Activated B cell treated with CpG ODN at 0.5 μM for 24 hours (primary cell): ENCODE results near the gene SCLY. TPM values are rescaled to one million over a fixed set of nuclear protein-coding genes. Genes with fewer than 3 reads are reported as not detected.

ENCODE experiments used
- ATAC-seq: fragments of 200-7000 bp; cut with Tn5 transposase; one replicate; pipeline ENCODE4 v1.10.0; 2021; ENCODE audit warnings: low read depth, mild to moderate bottlenecking, moderate library complexity
- CTCF ChIA-PET: fragments of 350-600 bp; sonication (Branson Sonifier 250); formaldehyde crosslinking; loops from one replicate; lab custom pipeline; 2021; ENCODE audit warnings: antibody characterized with exemption; lab: Charles Lee
- POLR2A ChIA-PET: fragments of 350-600 bp; sonication (Branson Sonifier 250); formaldehyde crosslinking; loops from one replicate; lab custom pipeline; 2021; ENCODE audit warnings: antibody characterized with exemption; lab: Charles Lee
- DNase-seq: peaks from one replicate; pipeline ENCODE4 v3.0.0; 2022
- H3K27ac Mint-ChIP-seq: one replicate; pipeline ENCODE4 v1.8.0; 2020; ENCODE audit warnings: mixed read lengths
- H3K27me3 Mint-ChIP-seq: one replicate; pipeline ENCODE4 v1.8.0; 2021; ENCODE audit warnings: mixed read lengths
- H3K36me3 Mint-ChIP-seq: one replicate; pipeline ENCODE4 v1.8.0; 2021; ENCODE audit warnings: low read depth, mixed read lengths
- H3K4me1 Mint-ChIP-seq: one replicate; pipeline ENCODE4 v1.8.0; 2021; ENCODE audit warnings: mixed read lengths
- H3K4me3 Mint-ChIP-seq: one replicate; pipeline ENCODE4 v1.8.0; 2020; ENCODE audit warnings: mild to moderate bottlenecking, mixed read lengths
- H3K9me3 Mint-ChIP-seq: one replicate; pipeline ENCODE4 v1.8.0; 2020; ENCODE audit warnings: mixed read lengths
- CTCF ChIP-seq: fragments of 200-600 bp; IDR thresholded peaks from one replicate; pipeline ENCODE4 v1.8.0; 2022; ENCODE audit warnings: antibody characterized with exemption, mild to moderate bottlenecking
- intact Hi-C: fragments of 100-400 bp; cut with micrococcal nuclease; formaldehyde crosslinking; loops from one replicate; pipeline ENCODE4 v1.15.1; 2024
- total RNA-seq: library from RNA; stranded (reverse); gene quantifications from 2 replicates; pipeline ENCODE4 v1.2.3, GENCODE V29; 2022

The SCLY gene
- total RNA-seq, 1 donor from 2014 or later: 26.9 TPM

GRCh38 chr2:238024986-238025385, 35.8 kb upstream of the SCLY start:
- intact Hi-C loops: no loop called here
- Mint-ChIP-seq H3K27ac (no peak overlapping the region), H3K9me3 (no peaks in the 10 kb centered on the region), H3K4me1 (no peaks in the 10 kb centered on the region), H3K36me3 (peaks cover 52% of the 10 kb centered on the region), H3K27me3 (no peaks in the 10 kb centered on the region), H3K4me3 (no peak overlapping the region)
- ATAC-seq (no peak), DNase-seq (no peak)
- ChIA-PET POLR2A (no interaction called here), CTCF (no interaction called here)
- no peak for TF ChIP-seq CTCF

DNA sequence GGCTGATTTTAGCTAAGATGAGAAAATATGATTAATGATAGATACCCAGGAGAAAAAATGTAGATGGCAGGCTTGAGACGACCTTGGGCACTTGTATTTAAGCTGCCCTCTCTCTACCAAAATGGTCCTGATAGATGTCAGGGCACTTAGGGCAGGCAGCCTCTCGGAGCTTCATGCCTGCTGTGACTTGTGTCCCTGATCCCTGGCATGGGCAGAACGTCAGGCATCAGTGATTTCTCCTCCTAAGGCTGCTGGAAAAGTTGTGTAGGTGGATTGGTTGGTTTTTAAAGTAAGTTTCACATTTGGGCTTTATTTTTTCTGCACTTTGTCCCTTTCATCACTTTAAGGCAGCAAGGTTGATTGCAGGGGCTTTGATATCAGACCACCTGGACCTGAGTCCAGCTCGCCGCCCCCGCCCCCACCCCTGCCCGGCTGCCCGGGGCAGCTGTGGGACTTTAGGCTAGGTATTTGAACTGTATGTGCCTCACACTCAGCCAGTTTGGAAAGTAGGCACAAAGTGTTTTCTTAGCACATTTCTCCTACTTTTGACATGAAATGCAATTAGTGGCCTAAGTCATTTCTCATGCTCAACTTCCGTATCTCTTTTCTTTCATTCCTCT, 35.0 kb upstream of the SCLY start:
- TF ChIP-seq CTCF: no peak
- DNase-seq: no peak
- Mint-ChIP-seq H3K9me3 (no peaks in the 10 kb centered on the region), H3K4me1 (no peaks in the 10 kb centered on the region), H3K4me3 (no peak overlapping the region), H3K36me3 (peaks cover 55% of the 10 kb centered on the region), H3K27ac (no peak overlapping the region), H3K27me3 (no peaks in the 10 kb centered on the region)
- ChIA-PET CTCF (no interaction called here), POLR2A (no interaction called here)
- intact Hi-C loops: no loop called here
- ATAC-seq: no peak

DNA sequence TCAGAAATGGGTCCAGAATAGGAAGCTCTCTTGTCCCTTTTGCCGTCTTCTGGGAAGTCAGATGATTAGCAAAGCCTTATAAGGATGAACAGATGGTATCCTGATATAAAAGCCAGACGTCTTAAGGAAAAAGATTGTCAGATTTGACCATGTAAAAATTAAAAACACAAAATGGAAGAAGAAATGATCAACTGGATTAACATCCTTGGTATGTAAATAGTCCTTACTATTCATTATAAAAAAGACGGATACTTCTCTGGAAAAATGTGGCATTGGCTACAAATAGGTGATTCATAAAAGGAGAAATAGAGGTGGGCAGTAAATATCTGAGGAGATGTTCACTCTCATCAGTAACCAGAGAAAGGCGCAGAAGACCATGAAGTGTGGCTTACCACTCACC, 33.7 kb upstream of the SCLY start:
- CTCF ChIA-PET: interaction anchor here (1.3 kb wide), 1 partner anchor 8 kb away, joined by 3 read pairs; no protein-coding TSS in a partner anchor
- H3K36me3 Mint-ChIP-seq: peaks cover 57% of the 10 kb centered on the region

DNA sequence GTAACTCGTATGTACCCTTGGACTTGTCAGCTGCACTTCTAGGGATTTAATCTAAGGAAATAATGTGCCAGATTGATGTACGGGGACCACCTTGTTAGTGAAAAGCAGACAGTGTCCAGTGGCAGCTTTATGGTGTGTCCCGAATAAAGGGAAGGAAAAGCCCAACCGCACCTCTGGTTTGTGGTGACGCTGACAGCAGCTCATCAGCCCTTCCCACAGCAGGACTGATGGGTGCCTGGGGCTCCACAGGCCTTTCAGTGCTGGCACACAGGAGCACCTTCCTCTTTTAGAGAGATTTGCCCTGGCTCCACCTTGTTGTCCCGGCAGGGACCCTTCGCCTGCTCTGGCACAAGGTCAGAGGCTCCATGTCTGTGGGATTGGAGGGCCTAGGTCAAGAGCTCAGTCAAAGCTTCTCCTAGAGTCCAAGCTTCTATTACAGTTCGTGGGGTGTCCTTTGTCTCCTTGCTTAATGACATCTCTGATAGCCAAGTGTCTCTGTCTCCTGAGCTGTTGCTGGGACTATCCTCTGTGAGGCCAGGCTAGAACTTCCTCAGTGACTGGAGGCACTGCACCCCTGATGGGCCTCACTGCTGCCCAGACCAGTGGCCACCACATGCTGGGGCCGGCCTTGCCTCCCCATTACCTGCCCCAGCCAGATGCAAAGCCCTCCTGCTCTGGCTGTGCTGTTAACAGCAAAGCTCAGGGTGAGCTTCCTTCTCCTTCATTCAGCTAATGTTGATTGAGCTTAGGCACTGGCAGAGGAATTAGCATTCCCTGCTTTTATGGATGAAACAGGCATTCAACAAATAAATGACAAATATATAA, 33.0 kb upstream of the SCLY start:
- peaks cover 57% of the 10 kb centered on the region for H3K36me3 Mint-ChIP-seq
- H3K4me3 Mint-ChIP-seq: no peak overlapping the region
- H3K27me3 Mint-ChIP-seq: no peaks in the 10 kb centered on the region
- intact Hi-C loops: no loop called here
- POLR2A ChIA-PET: no interaction called here
- CTCF ChIA-PET: interaction anchor here (1.3 kb wide), 1 partner anchor 9 kb away, joined by 3 read pairs; no protein-coding TSS in a partner anchor
- no peaks in the 10 kb centered on the region for H3K4me1 Mint-ChIP-seq
- ATAC-seq (no peak), DNase-seq (no peak)
- TF ChIP-seq CTCF: no peak
- no peak overlapping the region for H3K27ac Mint-ChIP-seq
- H3K9me3 Mint-ChIP-seq: no peaks in the 10 kb centered on the region

More for the DNA sequence above, 33.7 kb upstream of the SCLY start:
- no peak for TF ChIP-seq CTCF
- ATAC-seq: no peak
- no peak for DNase-seq
- H3K27ac Mint-ChIP-seq: no peak overlapping the region
- H3K4me1 Mint-ChIP-seq: no peaks in the 10 kb centered on the region
- intact Hi-C loops: no loop called here
- no peaks in the 10 kb centered on the region for H3K27me3 Mint-ChIP-seq
- no peaks in the 10 kb centered on the region for H3K9me3 Mint-ChIP-seq
- POLR2A ChIA-PET: no interaction called here
- H3K4me3 Mint-ChIP-seq: no peak overlapping the region

DNA sequence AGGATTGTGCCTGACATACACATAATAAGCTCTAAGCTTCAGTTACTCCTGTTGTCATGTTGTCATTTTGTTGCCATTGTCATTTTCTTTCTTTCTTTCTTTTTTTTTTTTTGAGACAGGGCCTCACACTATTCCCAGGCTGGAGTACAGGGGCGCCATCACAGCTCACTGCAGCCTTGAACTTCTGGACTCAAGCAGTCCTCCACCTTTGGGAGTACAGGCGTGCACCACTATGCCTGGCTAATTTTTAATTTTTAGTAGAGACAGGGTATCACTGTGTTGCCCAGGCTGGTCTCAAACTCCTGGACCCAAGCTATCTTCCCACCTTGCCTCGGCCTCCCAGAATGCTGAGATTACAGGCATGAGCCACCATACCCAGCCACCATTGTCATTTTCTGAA, 30.9 kb upstream of the SCLY start:
- Mint-ChIP-seq H3K4me3 (no peak overlapping the region), H3K9me3 (no peaks in the 10 kb centered on the region), H3K4me1 (no peaks in the 10 kb centered on the region), H3K27ac (no peak overlapping the region), H3K27me3 (no peaks in the 10 kb centered on the region), H3K36me3 (peaks cover 69% of the 10 kb centered on the region)
- no peak for DNase-seq
- POLR2A ChIA-PET: no interaction called here
- intact Hi-C loops: no loop called here
- no peak for ATAC-seq
- no peak for TF ChIP-seq CTCF
- CTCF ChIA-PET: no interaction called here
